Gastrocnemius medialis (tissue), 4 donors: ENCODE results near the gene DDX42. TPM values are rescaled to one million over a fixed set of nuclear protein-coding genes. Genes with fewer than 3 reads are reported as not detected.

Experiments
- ATAC-seq, 2 donors: fragments of 150-250 bp; one replicate each; pipeline ENCODE4 v1.9.1; 2016
- DNase-seq, 2 donors: peaks; one replicate each; pipeline ENCODE4 v3.0.0-alpha.2; 2019
- H3K27ac ChIP-seq, 4 donors: fragments of 200-600 bp; sonication (generic); 1 replicate in 1 of 4; 2 replicates in 3 of 4; pipeline ENCODE4 v1.5.1; 2016 to 2018; ENCODE audit warnings: mild to moderate bottlenecking in 2 of 4, moderate library complexity in 1 of 4
- H3K27me3 ChIP-seq, 3 donors: fragments of 200-600 bp; sonication (generic) in 2 of 3; 1 replicate in 1 of 3; 2 replicates in 2 of 3; pipeline versions ENCODE4 v1.5.1 to v1.6.0; 2016 to 2019; ENCODE audit warnings: mild to moderate bottlenecking in 1 of 3, moderate library complexity in 1 of 3
- H3K36me3 ChIP-seq, 2 donors: fragments of 200-600 bp; sonication (generic) in 1 of 2; one replicate each; pipeline ENCODE4 v1.5.1; 2017 to 2018
- H3K4me1 ChIP-seq, 2 donors: fragments of 200-600 bp; sonication (generic) in 1 of 2; one replicate each; pipeline ENCODE4 v1.5.1; 2016 to 2017; ENCODE audit warnings: mild to moderate bottlenecking in 2 of 2
- H3K4me3 ChIP-seq, 4 donors: fragments of 200-600 bp; sonication (generic) in 3 of 4; 1 replicate in 1 of 4; 2 replicates in 3 of 4; pipeline ENCODE4 v1.5.1; 2016 to 2019; ENCODE audit warnings: mild to moderate bottlenecking in 2 of 4
- H3K9me3 ChIP-seq, 3 donors: fragments of 200-600 bp; sonication (generic) in 2 of 3; 1 replicate in 1 of 3; 2 replicates in 2 of 3; pipeline ENCODE4 v1.5.1; 2016 to 2019
- CTCF ChIP-seq, 5 experiments: fragments of 450-650 bp in 3 of 5; fragments of 200-600 bp in 2 of 5; sonication (generic) in 2 of 5; IDR thresholded peaks in 4 of 5; conservative IDR thresholded peaks in 1 of 5; 1 replicate in 4 of 5; 2 replicates in 1 of 5; pipeline ENCODE4 v1.5.1; 2016 to 2019; ENCODE audit warnings: antibody characterized with exemption in 5 of 5, mild to moderate bottlenecking in 3 of 5, moderate library complexity in 3 of 5
- POLR2A ChIP-seq, 2 donors: fragments of 450-650 bp; IDR thresholded peaks; one replicate each; pipeline ENCODE4 v1.6.1; 2017; ENCODE audit warnings: antibody characterized with exemption in 2 of 2, mild to moderate bottlenecking in 2 of 2, moderate library complexity in 2 of 2
- in situ Hi-C, 4 donors: fragments of 200-750 bp; cut with MboI; loops; one replicate each; pipeline versions ENCODE4 v1.15.0 to v1.8.0; 2017; ENCODE audit warnings: low sequenced_read_pairs in 4 of 4
- intact Hi-C: fragments of 100-400 bp; cut with DNase I; formaldehyde crosslinking; loops from one replicate; pipeline ENCODE4 v1.15.1; 2023; ENCODE audit warnings: low total_unique reads
- total RNA-seq, 4 donors: library from RNA; depleted of rRNA; stranded (reverse); fragments of >200 nt; gene quantifications; one replicate each; pipeline versions ENCODE4 v1.1.0 to v1.2.3, GENCODE V29; 2016

Gene DDX42
- total RNA-seq, 4 donors from 2014 or later: 35.9 to 71.6 (median 56.8) TPM

GRCh38 chr17:63741143-63741407 lies 32.9 kb upstream of the DDX42 start:
- TF ChIP-seq POLR2A (IDR thresholded peaks at IDR 0.05): no peak
- no peak for TF ChIP-seq CTCF (IDR thresholded peaks at IDR 0.05 in 4 of 5, conservative IDR thresholded peaks at IDR 0.05 in 1 of 5)
- Histone ChIP-seq H3K27me3 (no peaks in the 10 kb centered on the region), H3K36me3 (peaks cover under 1 to 17% of the 10 kb centered on the region in 2 donors), H3K9me3 (no peaks in the 10 kb centered on the region), H3K4me1 (peaks cover 14 to 16% of the 10 kb centered on the region in 2 donors), H3K27ac (peak overlapping the region; percentile 86 to 92 (median 90)), H3K4me3 (peak overlapping the region; percentile 77 to 85 (median 82))
- in situ Hi-C loops: no loop called here
- peak; percentile 24 to 35 for ATAC-seq
- no peak for DNase-seq
- intact Hi-C loops: loop anchor here (1.0 to 10.0 kb wide), 4 partner anchors 32 to 190 kb away; partner anchors contain the start of genes CCDC47, DCAF7, MAP3K3 and SMARCD2

GRCh38 chr17:63741408-63742173 lies 32.4 kb upstream of the DDX42 start, which contains the start of gene STRADA:
TSS of gene STRADA (minus strand) at chr17:63741799. CDS start at chr17:63728369, 13,430 bp downstream.
- no peaks in the 10 kb centered on the region for H3K27me3 ChIP-seq
- H3K4me1 ChIP-seq: peaks cover 14% of the 10 kb centered on the region in 2 donors
- intact Hi-C loops: loop anchor here (1.0 to 10.0 kb wide), 4 partner anchors 32 to 191 kb away; partner anchors contain the start of genes CCDC47, DCAF7, MAP3K3 and SMARCD2
- no peaks in the 10 kb centered on the region for H3K9me3 ChIP-seq
- peak; percentile 58 to 72 for TF ChIP-seq POLR2A (IDR thresholded peaks at IDR 0.05)
- no peak for TF ChIP-seq CTCF (IDR thresholded peaks at IDR 0.05 in 4 of 5, conservative IDR thresholded peaks at IDR 0.05 in 1 of 5)
- H3K4me3 ChIP-seq: peak within 1 kb of the TSS; percentile 77 to 85 (median 82)
- peak within 1 kb of the TSS; percentile 86 to 92 (median 90) for H3K27ac ChIP-seq
- ATAC-seq: peak; percentile 94 to 98
- peaks cover 3 to 22% of the 10 kb centered on the region in 2 donors for H3K36me3 ChIP-seq
- in situ Hi-C loops: no loop called here
- peak; percentile 98 to 99 for DNase-seq

GRCh38 chr17:63751806-63752205 lies 22.2 kb upstream of the DDX42 start:
- intact Hi-C loops (loop anchor here (10.0 kb wide), 1 partner anchor 53 kb away; no protein-coding TSS in a partner anchor), in situ Hi-C loops (no loop called here)
- no peak overlapping the region for H3K27ac ChIP-seq
- ATAC-seq: no peak
- no peaks in the 10 kb centered on the region for H3K4me1 ChIP-seq
- H3K4me3 ChIP-seq: no peak overlapping the region
- no peak for TF ChIP-seq POLR2A (IDR thresholded peaks at IDR 0.05)
- no peak for TF ChIP-seq CTCF (IDR thresholded peaks at IDR 0.05 in 4 of 5, conservative IDR thresholded peaks at IDR 0.05 in 1 of 5)
- peaks cover 5 to 93% of the 10 kb centered on the region in 2 donors for H3K36me3 ChIP-seq
- no peaks in the 10 kb centered on the region for H3K9me3 ChIP-seq
- DNase-seq: no peak
- H3K27me3 ChIP-seq: no peaks in the 10 kb centered on the region

GRCh38 chr17:63752707-63753106 lies 21.3 kb upstream of the DDX42 start:
- Histone ChIP-seq H3K4me3 (no peak overlapping the region), H3K9me3 (no peaks in the 10 kb centered on the region), H3K27ac (peak overlapping the region in 1 of 4 donors; percentile 29), H3K27me3 (no peaks in the 10 kb centered on the region), H3K4me1 (no peaks in the 10 kb centered on the region), H3K36me3 (peaks cover 5 to 96% of the 10 kb centered on the region in 2 donors)
- in situ Hi-C loops (no loop called here), intact Hi-C loops (loop anchor here (10.0 kb wide), 1 partner anchor 52 kb away; no protein-coding TSS in a partner anchor)
- no peak for TF ChIP-seq POLR2A (IDR thresholded peaks at IDR 0.05)
- TF ChIP-seq CTCF (IDR thresholded peaks at IDR 0.05 in 4 of 5, conservative IDR thresholded peaks at IDR 0.05 in 1 of 5): no peak
- ATAC-seq: no peak
- DNase-seq: no peak
